HEK293T (cell line): Measurements from ENCODE around the gene POLR3F.

Experiments
- CTBP1 ChIP-seq: fragments of 450-650 bp; IDR thresholded peaks from 2 replicates; pipeline ENCODE4 v1.6.1; 2016; ENCODE audit warnings: borderline replicate concordance
- L3MBTL2 ChIP-seq: fragments of 450-650 bp; conservative IDR thresholded peaks from 2 replicates; pipeline ENCODE4 v1.6.1; 2016; ENCODE audit warnings: mild to moderate bottlenecking
- ZNF384 ChIP-seq: fragments of 450-650 bp; IDR thresholded peaks from 2 replicates; pipeline ENCODE4 v1.6.1; 2016

DNA sequence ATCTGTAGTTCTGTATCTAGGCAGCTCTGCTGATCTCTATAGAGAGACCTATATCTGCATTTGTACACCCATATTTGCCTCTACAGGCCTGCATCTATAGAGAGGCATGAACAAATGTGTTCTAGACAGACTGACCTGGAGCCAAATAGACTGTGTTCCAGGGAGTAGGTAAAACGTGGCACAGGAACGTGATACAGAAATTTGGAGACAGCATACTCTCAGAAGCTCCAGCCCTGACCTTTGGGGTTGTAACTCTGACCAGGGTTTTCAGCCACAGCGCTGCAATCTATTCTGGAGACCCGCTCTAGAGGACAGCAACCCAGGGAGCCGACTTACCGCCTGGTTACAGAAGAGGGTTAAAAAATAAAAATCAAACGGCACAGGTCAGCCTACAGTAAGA lies 28.9 kb downstream of the POLR3F start:
- no peak for TF ChIP-seq L3MBTL2
- TF ChIP-seq CTBP1 = no peak
- no peak for TF ChIP-seq ZNF384
